Smooth muscle cell (in vitro differentiated cells): ENCODE results near the gene COBL. TPM values are rescaled to one million over a fixed set of nuclear protein-coding genes. Genes with fewer than 3 reads are reported as not detected.

ENCODE experiments used
- DNase-seq: peaks from one replicate; lab custom pipeline; 2025; ENCODE audit not compliant: unreplicated experiment; lab: John Stamatoyannopoulos, UW
- H2AFZ ChIP-seq: fragments of 200-600 bp; sonication (generic); 2 replicates; pipeline ENCODE4 v1.6.0; 2016; ENCODE audit warnings: antibody characterized with exemption, low read depth, mild to moderate bottlenecking
- H3F3A ChIP-seq: fragments of 200-600 bp; sonication (generic); 2 replicates; pipeline ENCODE4 v1.6.0; 2017; ENCODE audit warnings: antibody characterized with exemption, low read depth
- H3K27ac ChIP-seq: fragments of 200-600 bp; sonication (generic); 2 replicates; pipeline ENCODE4 v1.5.1; 2016; ENCODE audit warnings: low read depth, mild to moderate bottlenecking
- H3K27me3 ChIP-seq: fragments of 200-600 bp; sonication (generic); 2 replicates; pipeline ENCODE4 v1.6.1; 2016; ENCODE audit warnings: low read depth, mild to moderate bottlenecking
- H3K36me3 ChIP-seq: fragments of 200-600 bp; sonication (generic); 2 replicates; pipeline ENCODE4 v1.5.1; 2016; ENCODE audit warnings: low read depth
- H3K4me1 ChIP-seq: fragments of 200-600 bp; sonication (generic); 2 replicates; pipeline ENCODE4 v1.5.1; 2016; ENCODE audit warnings: low read depth
- H3K4me2 ChIP-seq: fragments of 200-600 bp; sonication (generic); 2 replicates; pipeline ENCODE4 v1.6.0; 2016; ENCODE audit warnings: mild to moderate bottlenecking
- H3K4me3 ChIP-seq: fragments of 200-600 bp; sonication (generic); 2 replicates; pipeline ENCODE4 v1.5.1; 2016; ENCODE audit warnings: mild to moderate bottlenecking
- H3K79me2 ChIP-seq: fragments of 200-600 bp; sonication (generic); 2 replicates; pipeline ENCODE4 v1.6.0; 2016; ENCODE audit warnings: low read depth, mild to moderate bottlenecking
- H3K9ac ChIP-seq: fragments of 200-600 bp; sonication (generic); 2 replicates; pipeline ENCODE4 v1.6.0; 2016; ENCODE audit warnings: low read depth
- H3K9me3 ChIP-seq: fragments of 200-600 bp; sonication (generic); replicated peaks from 2 replicates; pipeline ENCODE4 v1.5.1; 2016; ENCODE audit warnings: low read depth
- H4K20me1 ChIP-seq: fragments of 200-600 bp; sonication (generic); 2 replicates; pipeline ENCODE4 v1.6.0; 2016; ENCODE audit warnings: low read depth
- WGBS: methylation state at CpG from one replicate; pipeline ENCODE4 v1.1.7; 2016; ENCODE audit warnings: low lambda C conversion rate; 5-methylcytosine and 5-hydroxymethylcytosine counted together
- polyA plus RNA-seq: library from polyadenylated mRNA; unstranded; fragments of >200 nt; fragmentation: Nextera tagmentation; extraction: Ambion mirVana; gene quantifications from 2 replicates; pipeline ENCODE4 v1.2.1, GENCODE V29; 2016
- total RNA-seq: library from RNA; depleted of rRNA; stranded (reverse); fragments of >200 nt; gene quantifications from 2 replicates; pipeline ENCODE4 v1.2.3, GENCODE V29; 2014
- TF ChIP-seq, protein P1 (sequence below): fragments of 200-600 bp; sonication (generic); IDR thresholded peaks from 2 replicates; pipeline ENCODE4 v1.5.1; 2017; ENCODE audit warnings: borderline replicate concordance, mild to moderate bottlenecking, antibody characterized with exemption; ENCODE audit not compliant: insufficient read depth, poor library complexity, severe bottlenecking

COBL gene
- total and polyA plus RNA-seq, 2 experiments from 2014 or later, result 0.47 to 2.8 TPM

DNA sequence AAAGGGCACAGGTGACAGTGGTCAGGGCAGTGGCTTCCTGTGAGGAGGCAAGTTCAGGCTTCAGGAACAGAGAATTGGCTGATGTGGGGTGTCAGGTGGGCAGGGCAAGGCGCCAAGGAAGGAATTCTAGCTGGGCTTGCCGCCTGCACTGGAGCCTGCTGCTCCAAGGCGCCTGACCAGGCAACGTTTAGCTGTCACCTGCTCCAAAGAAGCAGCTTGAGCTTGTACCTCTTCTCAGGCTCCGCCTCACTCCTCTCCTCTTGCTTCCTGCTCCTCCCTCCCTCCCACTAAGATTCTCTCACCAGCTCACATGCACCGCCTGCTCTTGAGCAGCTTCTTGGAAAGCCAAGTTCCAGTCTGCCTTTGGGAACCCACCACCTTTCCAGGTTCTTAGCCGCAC, 346.5 kb downstream of the COBL start:
- Histone ChIP-seq H3K36me3 (no peaks in the 10 kb centered on the region), H3K27me3 (no peaks in the 10 kb centered on the region), H3K4me3 (no peak overlapping the region), H3K9me3 (no peaks in the 10 kb centered on the region), H3K79me2 (no peaks in the 10 kb centered on the region), H4K20me1 (no peaks in the 10 kb centered on the region), H3F3A (no peaks in the 10 kb centered on the region), H3K4me2 (no peak overlapping the region), H2AFZ (no peak overlapping the region), H3K27ac (no peak overlapping the region), H3K4me1 (no peaks in the 10 kb centered on the region), H3K9ac (no peak overlapping the region)
- no peak for DNase-seq
- 88% methylated on average over 7 of the region's 7 CpGs for WGBS
- TF ChIP-seq, protein P1, sequence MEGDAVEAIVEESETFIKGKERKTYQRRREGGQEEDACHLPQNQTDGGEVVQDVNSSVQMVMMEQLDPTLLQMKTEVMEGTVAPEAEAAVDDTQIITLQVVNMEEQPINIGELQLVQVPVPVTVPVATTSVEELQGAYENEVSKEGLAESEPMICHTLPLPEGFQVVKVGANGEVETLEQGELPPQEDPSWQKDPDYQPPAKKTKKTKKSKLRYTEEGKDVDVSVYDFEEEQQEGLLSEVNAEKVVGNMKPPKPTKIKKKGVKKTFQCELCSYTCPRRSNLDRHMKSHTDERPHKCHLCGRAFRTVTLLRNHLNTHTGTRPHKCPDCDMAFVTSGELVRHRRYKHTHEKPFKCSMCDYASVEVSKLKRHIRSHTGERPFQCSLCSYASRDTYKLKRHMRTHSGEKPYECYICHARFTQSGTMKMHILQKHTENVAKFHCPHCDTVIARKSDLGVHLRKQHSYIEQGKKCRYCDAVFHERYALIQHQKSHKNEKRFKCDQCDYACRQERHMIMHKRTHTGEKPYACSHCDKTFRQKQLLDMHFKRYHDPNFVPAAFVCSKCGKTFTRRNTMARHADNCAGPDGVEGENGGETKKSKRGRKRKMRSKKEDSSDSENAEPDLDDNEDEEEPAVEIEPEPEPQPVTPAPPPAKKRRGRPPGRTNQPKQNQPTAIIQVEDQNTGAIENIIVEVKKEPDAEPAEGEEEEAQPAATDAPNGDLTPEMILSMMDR, result no peak
